Ovary (tissue), 9 donors: ENCODE measurements around the gene OCEL1. TPM values are rescaled to one million over a fixed set of nuclear protein-coding genes. Genes with fewer than 3 reads are reported as not detected.
A peak's percentile ranks its signal among the peaks of the same experiment; 100 is the strongest.

ENCODE experiments used
- DNase-seq, 5 donors: peaks; one replicate each; pipeline ENCODE4 v3.0.0-alpha.2; 2019 to 2020
- H3K27ac ChIP-seq, 2 donors: fragments of 200-600 bp; one replicate each; pipeline versions ENCODE4 v1.5.1 to v1.8.0; 2019 to 2022
- H3K27me3 ChIP-seq: fragments of 200-600 bp; one replicate; pipeline ENCODE4 v1.8.0; 2022
- H3K36me3 ChIP-seq: fragments of 200-600 bp; sonication (generic); one replicate; pipeline ENCODE4 v1.5.1; 2019
- H3K4me1 ChIP-seq: one replicate; pipeline ENCODE4 v1.8.1; 2013; ENCODE audit warnings: mild to moderate bottlenecking, moderate library complexity; ENCODE audit not compliant: insufficient read depth
- H3K4me3 ChIP-seq: fragments of 200-600 bp; sonication (generic); one replicate; pipeline ENCODE4 v1.5.1; 2017
- H3K9me3 ChIP-seq, 2 donors: fragments of 200-600 bp in 1 of 2; sonication (generic) in 1 of 2; one replicate each; pipeline versions ENCODE4 v1.5.1 to v1.8.1; 2013 to 2019; ENCODE audit warnings: mild to moderate bottlenecking in 1 of 2, moderate library complexity in 1 of 2
- EP300 ChIP-seq: sonication (generic); formaldehyde crosslinking; IDR thresholded peaks from one replicate; pipeline ENCODE4 v1.6.1; 2017; ENCODE audit warnings: antibody characterized with exemption
- POLR2A ChIP-seq: fragments of 450-650 bp; IDR thresholded peaks from one replicate; pipeline ENCODE4 v1.6.1; 2017; ENCODE audit warnings: antibody characterized with exemption, mild to moderate bottlenecking, moderate library complexity
- WGBS, 3 donors: extraction: QIAGEN DNeasy Blood & Tissue Kit in 1 of 3; methylation state at CpG; one replicate each; pipeline versions ENCODE4 v1.1.5 to v1.1.7; 2013 to 2017; 5-methylcytosine and 5-hydroxymethylcytosine counted together
- intact Hi-C, 4 donors: fragments of 100-400 bp; cut with DNase I; formaldehyde crosslinking; loops; one replicate each; pipeline versions ENCODE4 v1.11.0 to v1.15.1; 2022 to 2023
- polyA plus RNA-seq, 2 donors: library from polyadenylated mRNA; stranded (reverse); fragments of 200-250 nt in 1 of 2; fragments of 350-450 nt in 1 of 2; fragmentation: Illumina TruSeq in 1 of 2; extraction: RNeasy Lipid Tissue Mini Kit (QIAGEN cat#74804) in 1 of 2; gene quantifications; one replicate each; pipeline ENCODE4 v1.2.3, GENCODE V29; 2013 to 2014
- total RNA-seq, 7 donors: library from RNA; depleted of rRNA in 2 of 7; stranded (reverse); fragments of >200 nt in 2 of 7; fragmentation: NEBNext Ultra II Directional in 3 of 7; extraction: Animal tissue kit (Norgen Biotek cat#: 25700) in 3 of 7; gene quantifications; one replicate each; pipeline versions ENCODE4 v1.1.0 to v1.2.4, GENCODE V29; 2016 to 2023
- TF ChIP-seq, protein P1 (sequence below), 3 donors: fragments of 450-650 bp in 2 of 3; fragments of 200-600 bp in 1 of 3; IDR thresholded peaks; one replicate each; pipeline versions ENCODE4 v1.5.1 to v1.8.0; 2016 to 2022; ENCODE audit warnings: antibody characterized with exemption in 3 of 3, mild to moderate bottlenecking in 1 of 3
- donor health status: DM: no; HTN: no; CAD: no; lungs with moderate emphysema.
- donor health status: DM: no; HTN: no; CAD: no.
- donor health status: Bipolar disorder and iron deficiency.
- donor health status: DM: yes; HTN: yes; CAD: no.
- donor health status: DM: no; HTN: no; CAD: no.
- donor health status: DM: yes; HTN: yes; CAD: no.

Gene OCEL1
- total and polyA plus RNA-seq, 9 donors, result 6.4 to 39.8 (median 18.6) TPM

DNA sequence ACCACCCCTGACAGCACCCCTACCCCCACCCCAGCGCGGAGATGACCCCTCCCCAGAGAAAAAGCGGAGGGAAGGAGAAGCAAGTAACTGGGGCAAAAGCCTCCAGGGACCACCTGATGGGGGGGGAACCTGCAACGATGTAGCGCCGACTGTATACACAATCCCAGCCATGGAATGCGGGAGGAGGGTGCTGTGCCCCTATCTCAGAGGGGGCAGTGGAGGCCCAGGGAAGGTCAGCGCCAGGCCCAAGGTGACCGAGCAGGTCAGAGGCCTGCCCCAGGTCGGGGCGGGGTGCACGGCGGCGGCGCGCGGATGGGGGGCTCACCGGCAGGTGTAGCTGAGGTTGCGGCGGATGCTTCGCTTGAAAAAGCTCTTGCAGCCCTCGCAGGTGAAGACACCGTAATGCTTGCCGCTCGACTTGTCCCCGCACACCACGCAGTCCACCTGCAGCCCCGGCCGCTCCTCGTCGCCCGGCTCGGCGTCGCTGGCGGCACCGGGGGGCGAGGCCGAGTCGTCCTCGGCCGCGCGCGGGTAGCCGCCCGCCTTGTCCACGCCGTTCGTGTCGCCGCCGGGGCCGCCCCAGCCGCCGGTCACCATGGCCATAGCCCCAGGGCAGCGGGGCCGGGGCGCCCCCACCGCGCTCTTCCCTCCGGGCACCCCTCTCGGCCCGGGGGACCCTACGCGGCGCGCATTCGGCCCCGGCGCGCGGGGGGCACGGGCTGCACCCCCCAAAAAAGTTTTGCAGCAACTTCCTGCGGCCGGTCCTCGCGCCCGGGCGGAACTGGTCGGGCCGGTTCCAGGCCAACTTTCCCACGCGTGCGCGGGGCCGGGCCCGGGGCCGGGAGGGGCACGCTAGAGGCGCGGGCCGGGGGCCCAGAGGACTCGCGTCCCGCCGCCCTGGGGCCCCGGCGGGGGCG lies 18.9 kb downstream of the OCEL1 start:
- H3K4me3 ChIP-seq, result peak overlapping the region; percentile 87

DNA sequence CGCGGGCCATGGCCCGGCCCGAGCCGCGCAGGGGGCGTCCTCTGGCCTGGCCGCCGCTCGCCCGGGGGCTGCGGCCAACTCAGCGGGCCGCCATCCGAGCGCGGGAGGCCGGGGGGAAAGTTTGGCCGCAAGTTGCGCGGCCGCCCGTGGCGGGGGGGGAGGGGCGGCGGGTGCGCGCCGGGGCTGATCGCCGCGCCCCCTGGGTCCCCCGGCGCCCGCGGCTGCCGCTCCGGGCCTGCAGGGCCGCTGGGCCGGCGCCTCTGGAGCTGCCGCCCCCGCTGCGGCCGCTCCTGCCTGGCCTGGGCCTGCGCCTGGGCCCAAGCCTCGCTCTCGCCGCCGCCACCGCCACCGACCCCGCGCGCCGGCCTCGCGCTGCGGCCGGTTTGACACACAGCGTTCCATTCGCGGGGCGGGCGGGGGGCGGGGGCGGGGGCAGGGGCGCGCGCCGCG lies 19.5 kb downstream of the OCEL1 start, which contains the start of gene NR2F6:
Gene NR2F6, minus strand, starts transcription at position 385 of the 450 bp plus-strand sequence. CDS start 699 bp downstream, outside the sequence.
- intact Hi-C loops, result no loop called here
- TF ChIP-seq POLR2A (no peak), EP300 (no peak)
- TF ChIP-seq, protein P1, sequence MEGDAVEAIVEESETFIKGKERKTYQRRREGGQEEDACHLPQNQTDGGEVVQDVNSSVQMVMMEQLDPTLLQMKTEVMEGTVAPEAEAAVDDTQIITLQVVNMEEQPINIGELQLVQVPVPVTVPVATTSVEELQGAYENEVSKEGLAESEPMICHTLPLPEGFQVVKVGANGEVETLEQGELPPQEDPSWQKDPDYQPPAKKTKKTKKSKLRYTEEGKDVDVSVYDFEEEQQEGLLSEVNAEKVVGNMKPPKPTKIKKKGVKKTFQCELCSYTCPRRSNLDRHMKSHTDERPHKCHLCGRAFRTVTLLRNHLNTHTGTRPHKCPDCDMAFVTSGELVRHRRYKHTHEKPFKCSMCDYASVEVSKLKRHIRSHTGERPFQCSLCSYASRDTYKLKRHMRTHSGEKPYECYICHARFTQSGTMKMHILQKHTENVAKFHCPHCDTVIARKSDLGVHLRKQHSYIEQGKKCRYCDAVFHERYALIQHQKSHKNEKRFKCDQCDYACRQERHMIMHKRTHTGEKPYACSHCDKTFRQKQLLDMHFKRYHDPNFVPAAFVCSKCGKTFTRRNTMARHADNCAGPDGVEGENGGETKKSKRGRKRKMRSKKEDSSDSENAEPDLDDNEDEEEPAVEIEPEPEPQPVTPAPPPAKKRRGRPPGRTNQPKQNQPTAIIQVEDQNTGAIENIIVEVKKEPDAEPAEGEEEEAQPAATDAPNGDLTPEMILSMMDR (IDR thresholded peaks at IDR 0.05), result no peak
- H3K9me3 ChIP-seq, result no peaks in the 10 kb centered on the region
- 0 to 2% (median 1%) methylated on average over 3 to 67 of the region's 72 CpGs for WGBS, 3 donors
- H3K27me3 ChIP-seq, result no peaks in the 10 kb centered on the region
- H3K27ac ChIP-seq, result peak within 1 kb of the TSS; percentile 44 to 66
- peak within 1 kb of the TSS; percentile 87 for H3K4me3 ChIP-seq
- peaks cover 4% of the 10 kb centered on the region for H3K4me1 ChIP-seq
- DNase-seq, result peak in 1 of 5 donors; percentile 35
- H3K36me3 ChIP-seq, result no peaks in the 10 kb centered on the region

More for the DNA sequence above, 18.9 kb downstream of the OCEL1 start:
- peak overlapping the region; percentile 19 to 46 for H3K27ac ChIP-seq
- H3K36me3 ChIP-seq, result no peaks in the 10 kb centered on the region
- intact Hi-C loops, result no loop called here
- H3K27me3 ChIP-seq, result no peaks in the 10 kb centered on the region
- no peaks in the 10 kb centered on the region for H3K9me3 ChIP-seq
- DNase-seq, result peak; percentile 46 to 72 (median 59)
- TF ChIP-seq POLR2A, result no peak
- TF ChIP-seq EP300, result no peak
- TF ChIP-seq, protein P1 (IDR thresholded peaks at IDR 0.05), result no peak
- WGBS, 3 donors, result 0 to 1% (median 1%) methylated on average over 9 to 100 of the region's 100 CpGs
- peaks cover 4% of the 10 kb centered on the region for H3K4me1 ChIP-seq

DNA sequence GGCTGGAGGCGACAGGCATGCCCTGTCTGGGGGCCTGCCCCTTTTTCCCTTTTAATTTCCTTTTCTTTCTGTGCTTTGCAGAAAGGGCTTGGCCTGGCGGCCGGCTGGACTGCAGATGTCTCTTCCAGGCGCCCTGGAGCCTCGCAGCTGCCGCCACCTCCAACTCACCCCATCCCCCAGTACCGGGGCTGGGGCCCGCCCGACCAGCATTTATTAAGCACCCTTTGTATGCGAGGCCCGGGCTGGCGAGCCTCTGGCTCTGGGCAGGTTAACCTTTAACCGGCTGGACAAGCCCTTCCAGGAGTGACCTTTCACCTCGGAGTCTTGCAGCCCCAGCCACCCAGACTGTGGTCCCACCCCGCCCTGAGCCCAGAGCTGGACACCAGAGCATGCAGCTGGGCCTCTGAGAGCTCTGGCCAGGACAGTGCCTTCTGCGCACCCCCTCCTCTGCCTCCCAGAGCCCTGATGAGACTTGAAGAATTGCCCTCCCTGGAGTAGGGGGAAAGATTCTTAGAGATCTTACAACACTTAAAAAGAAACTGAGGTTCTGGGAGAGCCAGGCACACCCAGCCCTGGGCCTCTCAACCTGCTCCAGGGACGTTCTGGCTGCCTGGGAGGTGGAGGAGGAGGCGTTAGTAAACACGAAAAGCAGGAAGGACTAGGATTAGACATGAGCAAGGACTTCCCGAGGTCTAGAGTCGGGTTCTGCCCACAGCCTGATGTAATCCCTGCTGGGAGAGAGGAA lies 20.8 kb downstream of the OCEL1 start:
- intact Hi-C loops, result no loop called here
- Histone ChIP-seq H3K27ac (peak overlapping the region; percentile 44 to 66), H3K27me3 (no peaks in the 10 kb centered on the region), H3K9me3 (no peaks in the 10 kb centered on the region), H3K4me3 (peak overlapping the region; percentile 87), H3K36me3 (no peaks in the 10 kb centered on the region), H3K4me1 (peaks cover 4% of the 10 kb centered on the region)
- peak in 1 of 5 donors; percentile 48 for DNase-seq
- TF ChIP-seq EP300 (no peak), POLR2A (no peak)
- TF ChIP-seq, protein P1 (IDR thresholded peaks at IDR 0.05), result no peak
- WGBS, 3 donors, result 19 to 22% (median 20%) methylated on average over 21 of the region's 21 CpGs

DNA sequence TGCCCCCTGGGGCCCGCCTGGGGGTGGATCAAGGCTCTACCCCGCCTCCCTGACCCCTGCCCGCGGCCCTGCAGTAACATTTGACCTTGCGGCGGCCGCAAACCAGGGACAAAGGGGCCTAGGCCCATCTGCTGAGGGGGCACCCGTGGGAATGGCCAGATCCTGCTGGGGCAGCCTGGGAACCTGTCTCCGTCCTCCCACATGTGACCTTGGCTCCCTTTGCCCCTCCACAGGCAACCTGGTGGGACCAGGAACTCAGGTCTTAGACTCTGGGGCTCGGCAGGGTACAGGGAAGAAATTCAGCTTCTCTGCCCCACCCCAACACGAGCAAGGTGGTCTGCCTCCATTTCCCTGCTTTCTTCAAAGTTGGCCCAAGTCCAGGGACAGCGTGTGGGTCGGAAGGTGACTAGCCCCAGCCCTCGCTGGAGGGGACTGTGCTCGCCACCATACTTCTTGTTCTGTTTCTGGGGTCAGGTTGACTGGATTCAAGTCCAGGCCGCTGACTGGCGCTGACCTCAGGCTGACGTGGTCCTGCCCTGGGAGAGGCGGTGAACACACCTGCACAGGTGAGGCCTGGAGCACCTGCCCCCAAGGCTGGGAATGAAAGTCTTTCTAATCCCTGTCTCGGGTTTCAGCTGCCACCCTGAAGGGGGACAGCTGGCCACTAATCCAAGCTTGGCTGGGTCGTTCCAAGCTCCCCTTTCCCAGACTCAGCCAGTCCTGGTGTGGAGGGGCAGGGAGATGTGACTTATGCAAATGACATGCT lies 22.2 kb downstream of the OCEL1 start:
- intact Hi-C loops, result no loop called here
- no peak overlapping the region for H3K27ac ChIP-seq
- WGBS, 3 donors, result 62 to 68% (median 63%) methylated on average over 21 of the region's 21 CpGs

More for the DNA sequence above, 22.2 kb downstream of the OCEL1 start:
- Histone ChIP-seq H3K36me3 (no peaks in the 10 kb centered on the region), H3K4me1 (peaks cover 4% of the 10 kb centered on the region), H3K27me3 (no peaks in the 10 kb centered on the region), H3K9me3 (no peaks in the 10 kb centered on the region), H3K4me3 (no peak overlapping the region)
- no peak for TF ChIP-seq EP300
- TF ChIP-seq, protein P1 (IDR thresholded peaks at IDR 0.05), result no peak
- no peak for TF ChIP-seq POLR2A
- peak in 2 of 5 donors; percentile 49 to 59 for DNase-seq
